GM23338 (cell line): ENCODE results near the gene AGPAT3. TPM values are rescaled to one million over a fixed set of nuclear protein-coding genes. Genes with fewer than 3 reads are reported as not detected.
"Not testable (repeated sequence)": the region's sequence is repeated elsewhere in the genome, so short reads cannot be mapped to it uniquely, and the experiment has no call there.

Experiments
- ATAC-seq: fragments of 200-7000 bp; cut with Tn5 transposase; 3 replicates; pipeline ENCODE4 v1.9.1; 2020
- DNase-seq: peaks from one replicate; pipeline ENCODE4 v3.0.0-alpha.2; 2015; ENCODE audit warnings: low spot score
- H2AFZ ChIP-seq: fragments of 200-600 bp; sonication (generic); 2 replicates; pipeline ENCODE4 v1.8.0; 2016; ENCODE audit warnings: antibody characterized with exemption, mild to moderate bottlenecking, moderate library complexity
- H3F3A ChIP-seq: fragments of 200-600 bp; sonication (generic); replicated peaks from 2 replicates; pipeline ENCODE4 v1.8.0; 2017; ENCODE audit warnings: antibody characterized with exemption, mixed run types, low read depth
- H3K27ac ChIP-seq: fragments of 200-600 bp; sonication (generic); 2 replicates; pipeline ENCODE4 v1.6.1; 2016; ENCODE audit warnings: low read depth
- H3K27me3 ChIP-seq: fragments of 200-600 bp; sonication (generic); 2 replicates; pipeline ENCODE4 v1.8.0; 2016; ENCODE audit warnings: mild to moderate bottlenecking, mixed run types, moderate library complexity; ENCODE audit not compliant: insufficient read depth
- H3K36me3 ChIP-seq: fragments of 200-600 bp; sonication (generic); 2 replicates; pipeline ENCODE4 v1.8.0; 2016; ENCODE audit warnings: mild to moderate bottlenecking; ENCODE audit not compliant: insufficient read depth
- H3K4me1 ChIP-seq: fragments of 200-600 bp; sonication (generic); 2 replicates; pipeline ENCODE4 v1.8.0; 2016; ENCODE audit warnings: mild to moderate bottlenecking, moderate library complexity; ENCODE audit not compliant: insufficient read depth
- H3K4me2 ChIP-seq: fragments of 200-600 bp; sonication (generic); 2 replicates; pipeline ENCODE4 v1.7.1; 2017; ENCODE audit warnings: mixed run types
- H3K4me3 ChIP-seq: fragments of 200-600 bp; sonication (generic); 2 replicates; pipeline ENCODE4 v1.6.1; 2016; ENCODE audit warnings: mixed run types
- H3K79me2 ChIP-seq: fragments of 200-600 bp; sonication (generic); replicated peaks from 2 replicates; pipeline ENCODE4 v1.8.0; 2017; ENCODE audit warnings: mild to moderate bottlenecking; ENCODE audit not compliant: insufficient read depth
- H3K9me2 ChIP-seq: fragments of 200-600 bp; sonication (generic); 2 replicates; pipeline ENCODE4 v1.8.0; 2017; ENCODE audit not compliant: insufficient read depth
- H4K20me1 ChIP-seq: fragments of 200-600 bp; sonication (generic); replicated peaks from 2 replicates; pipeline ENCODE4 v1.8.0; 2017; ENCODE audit warnings: mild to moderate bottlenecking; ENCODE audit not compliant: insufficient read depth
- H3K27ac Mint-ChIP-seq: 2 replicates; pipeline ENCODE4 v1.8.0; 2020; ENCODE audit warnings: inconsistent platforms, mild to moderate bottlenecking, moderate library complexity, mixed read lengths
- H3K27me3 Mint-ChIP-seq: 3 replicates; pipeline ENCODE4 v1.8.0; 2022; ENCODE audit warnings: low read depth, mild to moderate bottlenecking, moderate library complexity, mixed read lengths, inconsistent platforms; ENCODE audit not compliant: insufficient read depth, poor library complexity
- H3K36me3 Mint-ChIP-seq: 3 replicates; pipeline ENCODE4 v1.8.0; 2021; ENCODE audit warnings: low read depth, mild to moderate bottlenecking, inconsistent platforms, moderate library complexity, mixed read lengths
- H3K4me1 Mint-ChIP-seq: 3 replicates; pipeline ENCODE4 v1.8.0; 2020; ENCODE audit warnings: mild to moderate bottlenecking, inconsistent platforms, mixed read lengths
- H3K4me3 Mint-ChIP-seq: 3 replicates; pipeline ENCODE4 v1.8.0; 2021; ENCODE audit warnings: moderate library complexity, mild to moderate bottlenecking, inconsistent platforms, mixed read lengths
- H3K9me3 Mint-ChIP-seq: 3 replicates; pipeline ENCODE4 v1.8.0; 2020; ENCODE audit warnings: moderate library complexity, mild to moderate bottlenecking, inconsistent platforms, mixed read lengths
- EZH2phosphoT487 ChIP-seq: fragments of 200-600 bp; sonication (generic); IDR thresholded peaks from one replicate; pipeline ENCODE4 v1.8.1; 2018; ENCODE audit warnings: antibody characterized with exemption; ENCODE audit not compliant: unreplicated experiment
- JUNB ChIP-seq: IDR thresholded peaks from one replicate; pipeline ENCODE4 v1.6.1; 2016; ENCODE audit warnings: antibody characterized with exemption; ENCODE audit not compliant: unreplicated experiment
- polyA plus RNA-seq: library from polyadenylated mRNA; unstranded; fragments of >200 nt; fragmentation: Nextera tagmentation; extraction: Ambion mirVana; gene quantifications from 2 replicates; pipeline ENCODE4 v1.2.1, GENCODE V29; 2016
- total RNA-seq: library from RNA; depleted of rRNA; stranded (reverse); fragments of >200 nt; shearing (Covaris generic); gene quantifications from 2 replicates; pipeline ENCODE4 v1.2.3, GENCODE V29; 2014
- TF ChIP-seq, protein P1 (sequence below), 2 experiments: fragments of 200-600 bp in 1 of 2; sonication (generic) in 1 of 2; conservative IDR thresholded peaks; 2 replicates each; pipeline versions ENCODE4 v1.5.1 to v1.6.1; 2016 to 2017; ENCODE audit warnings: antibody characterized with exemption in 2 of 2, low read depth in 2 of 2, mild to moderate bottlenecking in 2 of 2, moderate library complexity in 1 of 2
- TF ChIP-seq, protein P2 (sequence below): IDR thresholded peaks from one replicate; pipeline ENCODE4 v1.6.1; 2018; ENCODE audit warnings: antibody characterized with exemption; ENCODE audit not compliant: unreplicated experiment
- TF ChIP-seq, protein P3 (sequence below): IDR thresholded peaks from 2 replicates; pipeline ENCODE4 v1.6.1; 2016; ENCODE audit warnings: antibody characterized with exemption

The AGPAT3 gene
- total and polyA plus RNA-seq, 2 experiments from 2014 or later = 2.1 to 6.1 TPM

DNA sequence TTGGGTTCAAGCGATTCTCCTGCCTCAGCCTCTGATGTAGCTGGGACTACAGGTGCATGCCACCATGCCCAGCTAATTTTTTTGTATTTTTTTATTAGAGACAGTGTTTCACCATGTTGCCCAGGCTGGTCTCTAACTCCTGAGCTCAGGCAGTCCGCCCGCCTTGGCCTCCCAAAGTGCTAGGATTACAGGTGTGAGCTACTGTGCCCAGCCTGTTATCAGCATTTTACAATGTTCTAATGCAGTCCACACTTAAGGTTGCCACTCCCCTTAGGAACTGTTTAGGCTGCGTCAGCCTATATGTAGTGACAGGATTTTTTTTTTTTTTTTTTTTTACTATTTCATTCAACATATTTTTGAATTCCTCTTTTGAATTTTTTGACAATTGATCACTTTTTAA, 30.2 kb downstream of the AGPAT3 start (continued):
- TF ChIP-seq, protein P1, sequence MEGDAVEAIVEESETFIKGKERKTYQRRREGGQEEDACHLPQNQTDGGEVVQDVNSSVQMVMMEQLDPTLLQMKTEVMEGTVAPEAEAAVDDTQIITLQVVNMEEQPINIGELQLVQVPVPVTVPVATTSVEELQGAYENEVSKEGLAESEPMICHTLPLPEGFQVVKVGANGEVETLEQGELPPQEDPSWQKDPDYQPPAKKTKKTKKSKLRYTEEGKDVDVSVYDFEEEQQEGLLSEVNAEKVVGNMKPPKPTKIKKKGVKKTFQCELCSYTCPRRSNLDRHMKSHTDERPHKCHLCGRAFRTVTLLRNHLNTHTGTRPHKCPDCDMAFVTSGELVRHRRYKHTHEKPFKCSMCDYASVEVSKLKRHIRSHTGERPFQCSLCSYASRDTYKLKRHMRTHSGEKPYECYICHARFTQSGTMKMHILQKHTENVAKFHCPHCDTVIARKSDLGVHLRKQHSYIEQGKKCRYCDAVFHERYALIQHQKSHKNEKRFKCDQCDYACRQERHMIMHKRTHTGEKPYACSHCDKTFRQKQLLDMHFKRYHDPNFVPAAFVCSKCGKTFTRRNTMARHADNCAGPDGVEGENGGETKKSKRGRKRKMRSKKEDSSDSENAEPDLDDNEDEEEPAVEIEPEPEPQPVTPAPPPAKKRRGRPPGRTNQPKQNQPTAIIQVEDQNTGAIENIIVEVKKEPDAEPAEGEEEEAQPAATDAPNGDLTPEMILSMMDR (conservative IDR thresholded peaks at IDR 0.05; ENCODE audit: low read depth in 2 of 2) = no peak
- TF ChIP-seq, protein P2, sequence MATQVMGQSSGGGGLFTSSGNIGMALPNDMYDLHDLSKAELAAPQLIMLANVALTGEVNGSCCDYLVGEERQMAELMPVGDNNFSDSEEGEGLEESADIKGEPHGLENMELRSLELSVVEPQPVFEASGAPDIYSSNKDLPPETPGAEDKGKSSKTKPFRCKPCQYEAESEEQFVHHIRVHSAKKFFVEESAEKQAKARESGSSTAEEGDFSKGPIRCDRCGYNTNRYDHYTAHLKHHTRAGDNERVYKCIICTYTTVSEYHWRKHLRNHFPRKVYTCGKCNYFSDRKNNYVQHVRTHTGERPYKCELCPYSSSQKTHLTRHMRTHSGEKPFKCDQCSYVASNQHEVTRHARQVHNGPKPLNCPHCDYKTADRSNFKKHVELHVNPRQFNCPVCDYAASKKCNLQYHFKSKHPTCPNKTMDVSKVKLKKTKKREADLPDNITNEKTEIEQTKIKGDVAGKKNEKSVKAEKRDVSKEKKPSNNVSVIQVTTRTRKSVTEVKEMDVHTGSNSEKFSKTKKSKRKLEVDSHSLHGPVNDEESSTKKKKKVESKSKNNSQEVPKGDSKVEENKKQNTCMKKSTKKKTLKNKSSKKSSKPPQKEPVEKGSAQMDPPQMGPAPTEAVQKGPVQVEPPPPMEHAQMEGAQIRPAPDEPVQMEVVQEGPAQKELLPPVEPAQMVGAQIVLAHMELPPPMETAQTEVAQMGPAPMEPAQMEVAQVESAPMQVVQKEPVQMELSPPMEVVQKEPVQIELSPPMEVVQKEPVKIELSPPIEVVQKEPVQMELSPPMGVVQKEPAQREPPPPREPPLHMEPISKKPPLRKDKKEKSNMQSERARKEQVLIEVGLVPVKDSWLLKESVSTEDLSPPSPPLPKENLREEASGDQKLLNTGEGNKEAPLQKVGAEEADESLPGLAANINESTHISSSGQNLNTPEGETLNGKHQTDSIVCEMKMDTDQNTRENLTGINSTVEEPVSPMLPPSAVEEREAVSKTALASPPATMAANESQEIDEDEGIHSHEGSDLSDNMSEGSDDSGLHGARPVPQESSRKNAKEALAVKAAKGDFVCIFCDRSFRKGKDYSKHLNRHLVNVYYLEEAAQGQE = no peak
- TF ChIP-seq EZH2phosphoT487 (no peak), JUNB (no peak)
- TF ChIP-seq, protein P3, sequence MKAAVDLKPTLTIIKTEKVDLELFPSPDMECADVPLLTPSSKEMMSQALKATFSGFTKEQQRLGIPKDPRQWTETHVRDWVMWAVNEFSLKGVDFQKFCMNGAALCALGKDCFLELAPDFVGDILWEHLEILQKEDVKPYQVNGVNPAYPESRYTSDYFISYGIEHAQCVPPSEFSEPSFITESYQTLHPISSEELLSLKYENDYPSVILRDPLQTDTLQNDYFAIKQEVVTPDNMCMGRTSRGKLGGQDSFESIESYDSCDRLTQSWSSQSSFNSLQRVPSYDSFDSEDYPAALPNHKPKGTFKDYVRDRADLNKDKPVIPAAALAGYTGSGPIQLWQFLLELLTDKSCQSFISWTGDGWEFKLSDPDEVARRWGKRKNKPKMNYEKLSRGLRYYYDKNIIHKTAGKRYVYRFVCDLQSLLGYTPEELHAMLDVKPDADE = no peak

DNA sequence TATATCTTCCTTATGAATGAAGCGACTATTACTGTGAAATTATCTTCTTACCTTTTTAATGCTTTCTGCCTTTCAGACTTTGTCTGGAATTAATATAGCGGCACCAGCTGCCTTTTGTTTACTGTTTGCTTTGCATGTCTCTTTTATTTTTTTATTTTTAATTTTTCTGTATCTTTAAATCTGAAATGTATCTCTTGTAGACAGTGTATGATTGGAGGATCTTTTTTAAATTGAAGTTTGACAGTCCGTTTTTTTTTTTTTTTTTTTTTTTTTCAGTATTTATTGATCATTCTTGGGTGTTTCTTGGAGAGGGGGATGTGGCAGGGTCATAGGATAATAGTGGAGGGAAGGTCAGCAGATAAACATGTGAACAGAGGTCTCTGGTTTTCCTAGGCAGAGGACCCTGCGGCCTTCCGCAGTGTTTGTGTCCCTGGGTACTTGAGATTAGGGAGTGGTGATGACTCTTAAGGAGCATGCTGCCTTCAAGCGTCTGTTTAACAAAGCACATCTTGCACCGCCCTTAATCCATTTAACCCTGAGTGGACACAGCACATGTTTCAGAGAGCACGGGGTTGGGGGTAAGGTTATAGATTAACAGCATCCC, 31.8 kb downstream of the AGPAT3 start:
- H3K9me2 ChIP-seq, DNase-seq, H3K4me3 ChIP-seq, H3K27me3 ChIP-seq, H3K27me3 Mint-ChIP-seq, H2AFZ ChIP-seq, H3K36me3 ChIP-seq, H3K4me2 ChIP-seq, H4K20me1 ChIP-seq, H3K4me1 ChIP-seq, H3K27ac ChIP-seq, H3K4me1 Mint-ChIP-seq, ATAC-seq, H3F3A ChIP-seq, H3K27ac Mint-ChIP-seq, H3K4me3 Mint-ChIP-seq, H3K79me2 ChIP-seq: not testable (repeated sequence)
- Mint-ChIP-seq H3K36me3 (peaks cover 12% of the 10 kb centered on the region), H3K9me3 (peaks cover 27% of the 10 kb centered on the region)
